NB4 (cell line): ENCODE results near the gene LRRC4.

ENCODE experiments used
- DNase-seq: peaks from one replicate; pipeline ENCODE4 v3.0.0; 2010; ENCODE audit warnings: low read depth
- H3K4me3 ChIP-seq: one replicate; pipeline ENCODE4 v1.5.1; 2011; ENCODE audit warnings: mild to moderate bottlenecking, low read depth, low read length, moderate library complexity
- MYC ChIP-seq: IDR thresholded peaks from 2 replicates; pipeline ENCODE4 v1.6.1; 2011; ENCODE audit warnings: low read depth, low read length
- POLR2A ChIP-seq: IDR thresholded peaks from 2 replicates; pipeline ENCODE4 v1.6.1; 2011; ENCODE audit warnings: mild to moderate bottlenecking; ENCODE audit not compliant: insufficient read length; ENCODE audit errors: extremely low read depth
- TF ChIP-seq, protein P1 (sequence below): IDR thresholded peaks from one replicate; pipeline ENCODE4 v1.5.1; 2012; ENCODE audit warnings: low read depth, low read length
- TF ChIP-seq, protein P2 (sequence below): IDR thresholded peaks from 2 replicates; pipeline ENCODE4 v1.6.1; 2011; ENCODE audit warnings: low read depth, low read length

LRRC4 gene

DNA sequence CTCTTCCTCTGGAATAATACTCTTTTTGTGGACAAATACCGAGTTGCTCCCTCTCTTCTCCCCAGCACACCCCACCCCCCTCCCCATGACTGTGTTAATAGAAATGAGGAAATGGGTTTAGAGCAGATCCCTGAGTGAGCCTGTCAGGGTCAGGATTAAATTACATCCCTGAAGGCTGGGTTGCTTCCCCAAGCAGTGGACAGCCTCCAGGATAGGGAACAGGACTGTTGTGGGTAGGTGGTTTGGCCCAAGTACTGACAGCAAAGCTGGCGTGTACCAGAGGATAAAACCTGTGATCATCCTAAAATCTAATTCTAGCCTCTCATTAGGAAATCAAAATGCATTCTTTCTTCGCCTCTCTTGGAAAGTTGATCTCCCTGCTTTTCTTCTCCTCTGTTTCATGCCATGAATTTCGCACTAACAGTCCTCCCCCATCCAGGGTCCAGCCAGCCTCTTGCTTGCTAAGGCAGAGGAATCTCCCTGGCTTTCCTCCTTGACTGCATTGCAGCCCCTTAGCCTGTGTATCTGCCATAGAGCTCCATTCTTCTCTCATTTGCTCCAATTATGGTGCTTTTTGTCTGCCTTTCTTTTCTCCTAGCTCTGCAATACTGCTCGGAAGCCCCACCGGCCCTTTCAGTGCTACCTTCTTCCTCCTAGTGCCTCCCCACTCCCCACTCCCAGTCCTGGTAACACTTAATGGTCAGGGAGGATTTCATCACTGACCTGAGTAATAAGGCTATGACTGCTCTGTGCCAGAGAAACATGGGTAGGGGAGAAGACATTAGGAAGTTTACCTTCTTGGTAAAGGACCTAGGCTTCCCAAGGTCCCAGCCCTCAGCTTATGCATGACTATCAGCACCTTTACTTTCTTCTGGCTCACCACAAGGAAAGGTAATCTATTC, 8.4 kb downstream of the LRRC4 start:
- no peak overlapping the region for H3K4me3 ChIP-seq
- DNase-seq, result peak; percentile 25
- TF ChIP-seq POLR2A, result no peak
- TF ChIP-seq, protein P1, sequence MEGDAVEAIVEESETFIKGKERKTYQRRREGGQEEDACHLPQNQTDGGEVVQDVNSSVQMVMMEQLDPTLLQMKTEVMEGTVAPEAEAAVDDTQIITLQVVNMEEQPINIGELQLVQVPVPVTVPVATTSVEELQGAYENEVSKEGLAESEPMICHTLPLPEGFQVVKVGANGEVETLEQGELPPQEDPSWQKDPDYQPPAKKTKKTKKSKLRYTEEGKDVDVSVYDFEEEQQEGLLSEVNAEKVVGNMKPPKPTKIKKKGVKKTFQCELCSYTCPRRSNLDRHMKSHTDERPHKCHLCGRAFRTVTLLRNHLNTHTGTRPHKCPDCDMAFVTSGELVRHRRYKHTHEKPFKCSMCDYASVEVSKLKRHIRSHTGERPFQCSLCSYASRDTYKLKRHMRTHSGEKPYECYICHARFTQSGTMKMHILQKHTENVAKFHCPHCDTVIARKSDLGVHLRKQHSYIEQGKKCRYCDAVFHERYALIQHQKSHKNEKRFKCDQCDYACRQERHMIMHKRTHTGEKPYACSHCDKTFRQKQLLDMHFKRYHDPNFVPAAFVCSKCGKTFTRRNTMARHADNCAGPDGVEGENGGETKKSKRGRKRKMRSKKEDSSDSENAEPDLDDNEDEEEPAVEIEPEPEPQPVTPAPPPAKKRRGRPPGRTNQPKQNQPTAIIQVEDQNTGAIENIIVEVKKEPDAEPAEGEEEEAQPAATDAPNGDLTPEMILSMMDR, result no peak
- TF ChIP-seq MYC, result no peak
- TF ChIP-seq, protein P2, sequence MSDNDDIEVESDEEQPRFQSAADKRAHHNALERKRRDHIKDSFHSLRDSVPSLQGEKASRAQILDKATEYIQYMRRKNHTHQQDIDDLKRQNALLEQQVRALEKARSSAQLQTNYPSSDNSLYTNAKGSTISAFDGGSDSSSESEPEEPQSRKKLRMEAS, result no peak

DNA sequence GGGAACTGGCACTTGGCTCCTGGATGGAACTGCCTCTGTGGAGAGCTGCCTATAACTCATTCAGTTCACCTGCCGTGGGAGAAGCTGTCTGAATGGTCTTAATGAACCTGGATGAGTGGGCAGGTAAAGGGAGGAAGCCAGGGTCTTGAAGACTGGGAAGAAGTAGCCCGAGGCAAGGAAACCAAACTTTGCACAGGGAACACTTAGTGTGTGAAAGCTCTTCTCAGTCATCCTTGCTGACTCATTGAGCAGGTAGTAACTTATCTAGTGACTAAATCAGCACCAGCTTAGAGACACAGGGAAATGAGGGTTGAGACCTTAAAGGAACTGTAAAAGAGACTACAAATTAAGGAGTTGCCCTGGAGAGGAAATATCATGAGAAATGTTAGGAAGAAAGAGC, 9.9 kb downstream of the LRRC4 start:
- TF ChIP-seq MYC, result no peak
- no peak for TF ChIP-seq POLR2A
- TF ChIP-seq, protein P2, result no peak
- TF ChIP-seq, protein P1, result no peak
- no peak overlapping the region for H3K4me3 ChIP-seq
- no peak for DNase-seq

DNA sequence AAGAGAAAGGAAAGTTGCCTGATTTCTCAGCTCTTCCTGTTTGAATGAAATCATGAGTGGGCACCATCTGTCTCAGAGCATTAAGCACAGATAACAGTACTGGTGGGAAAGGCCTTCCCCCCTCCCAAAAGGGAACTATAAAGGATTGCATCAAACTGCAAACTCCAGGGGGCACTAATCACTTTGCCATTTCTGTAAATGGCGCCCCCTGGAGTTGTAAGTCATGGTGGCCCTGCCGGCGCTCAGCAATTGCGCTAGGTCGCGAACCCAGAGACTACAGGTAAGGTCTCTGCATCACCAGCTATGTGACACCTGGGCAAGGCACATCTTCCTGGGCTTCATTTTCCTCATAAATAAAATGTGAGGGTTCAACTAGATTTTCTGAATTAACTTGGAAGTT, 11.1 kb downstream of the LRRC4 start:
- peak; percentile 69 for DNase-seq
- H3K4me3 ChIP-seq, result no peak overlapping the region
- TF ChIP-seq, protein P1, result peak; percentile 89
- TF ChIP-seq MYC (no peak), POLR2A (no peak)
- TF ChIP-seq, protein P2, result no peak

DNA sequence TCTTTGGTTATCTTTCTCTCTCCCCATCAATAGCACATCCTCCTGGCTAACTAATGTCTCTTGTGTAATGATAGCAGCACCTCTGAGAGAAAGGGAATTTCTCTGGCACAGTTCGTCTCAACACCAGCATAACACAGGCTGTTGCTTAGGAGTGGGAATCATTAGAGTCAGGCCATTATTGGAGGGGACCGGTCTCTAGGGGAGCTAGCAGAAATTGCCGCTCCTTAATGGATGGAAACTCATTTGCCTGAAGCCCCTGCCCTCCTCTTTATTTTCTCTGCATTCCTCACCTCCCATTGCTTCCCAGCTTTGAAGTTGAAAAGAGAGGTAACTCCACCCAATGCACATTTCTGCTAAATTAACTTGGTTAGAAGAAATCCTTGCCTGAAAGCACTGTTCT, 11.9 kb downstream of the LRRC4 start:
- no peak for DNase-seq
- no peak overlapping the region for H3K4me3 ChIP-seq
- TF ChIP-seq MYC (no peak), POLR2A (no peak)
- TF ChIP-seq, protein P2, result no peak
- TF ChIP-seq, protein P1, result no peak

DNA sequence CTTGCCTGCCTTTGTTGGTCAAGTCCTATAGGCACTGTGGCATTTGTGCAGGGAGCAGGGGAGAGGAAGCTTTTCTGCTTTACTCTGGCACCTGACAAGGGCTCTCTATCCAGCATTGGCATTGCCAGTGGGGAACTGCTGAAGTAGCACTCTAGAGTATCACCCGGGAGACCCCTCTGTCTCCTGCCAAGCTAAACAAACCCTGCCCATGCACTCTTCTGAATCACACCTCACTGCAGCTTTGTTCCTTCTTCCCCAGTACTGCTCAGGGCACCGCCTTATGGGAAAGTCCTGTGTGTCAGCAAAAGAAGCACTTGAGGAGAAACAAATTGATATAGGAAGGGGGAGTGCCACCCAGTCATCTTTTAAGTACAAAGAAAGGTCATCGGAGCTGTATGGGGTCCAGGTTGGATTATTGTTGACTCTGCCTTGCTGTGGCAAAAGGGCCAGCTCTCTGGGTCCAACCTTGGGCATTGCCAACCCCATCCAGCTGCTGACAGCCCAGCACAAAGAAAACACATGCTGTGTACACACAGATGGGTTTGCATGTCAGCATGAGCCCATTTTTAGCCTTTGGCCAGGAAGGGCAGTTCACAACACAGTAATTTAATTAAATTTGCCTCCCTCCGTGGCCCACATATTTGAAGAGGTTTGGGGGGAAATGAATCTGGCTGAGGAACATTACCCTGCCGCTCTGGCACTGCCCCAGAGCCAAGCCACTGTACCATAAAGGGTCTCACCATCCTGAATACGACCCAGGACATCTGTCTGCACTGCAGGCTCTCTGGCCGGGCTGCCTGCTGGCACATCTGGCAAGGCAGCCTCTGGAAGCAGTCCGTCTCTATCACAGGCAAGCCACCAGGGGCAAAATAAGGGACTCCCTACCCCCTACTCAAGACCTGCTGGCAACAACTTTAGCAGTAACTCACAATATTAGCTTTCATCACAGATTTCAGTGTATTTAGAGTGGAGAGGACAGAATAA, 13.1 kb downstream of the LRRC4 start:
- TF ChIP-seq POLR2A (no peak), MYC (no peak)
- TF ChIP-seq, protein P2, result no peak
- TF ChIP-seq, protein P1, result no peak
- H3K4me3 ChIP-seq, result no peak overlapping the region
- DNase-seq, result no peak
